Measurements from ENCODE around the gene HBZ. TPM values are rescaled to one million over a fixed set of nuclear protein-coding genes. Genes with fewer than 3 reads are reported as not detected.
"Not testable (repeated sequence)": the region's sequence is repeated elsewhere in the genome, so short reads cannot be mapped to it uniquely, and the experiment has no call there.

HBZ gene
- total and polyA plus RNA-seq, 3 donors from 2014 or later = 1.1 to 9.0 (median 3.7) TPM

GRCh38 chr16:149024-149660 is 3.3 kb upstream of the HBZ start:
- WGBS, 2 donors = 57 to 67% methylated on average over 9 of the region's 9 CpGs
- no peak overlapping the region for H3K4me3 ChIP-seq
- H3K27ac ChIP-seq = no peak overlapping the region
- TF ChIP-seq CTCF (IDR thresholded peaks at IDR 0.05) = no peak
- no peak for TF ChIP-seq POLR2A (IDR thresholded peaks at IDR 0.05)
- no peaks in the 10 kb centered on the region for H3K9me3 ChIP-seq
- H3K27me3 ChIP-seq = no peaks in the 10 kb centered on the region
- intact Hi-C loops (cut with DNase I; ENCODE audit: low total_unique reads) = no loop called here
- no peaks in the 10 kb centered on the region for H3K4me1 ChIP-seq
- no peaks in the 10 kb centered on the region for H3K36me3 ChIP-seq (ENCODE audit: low read depth, missing control alignments)
- no peak for DNase-seq

DNA sequence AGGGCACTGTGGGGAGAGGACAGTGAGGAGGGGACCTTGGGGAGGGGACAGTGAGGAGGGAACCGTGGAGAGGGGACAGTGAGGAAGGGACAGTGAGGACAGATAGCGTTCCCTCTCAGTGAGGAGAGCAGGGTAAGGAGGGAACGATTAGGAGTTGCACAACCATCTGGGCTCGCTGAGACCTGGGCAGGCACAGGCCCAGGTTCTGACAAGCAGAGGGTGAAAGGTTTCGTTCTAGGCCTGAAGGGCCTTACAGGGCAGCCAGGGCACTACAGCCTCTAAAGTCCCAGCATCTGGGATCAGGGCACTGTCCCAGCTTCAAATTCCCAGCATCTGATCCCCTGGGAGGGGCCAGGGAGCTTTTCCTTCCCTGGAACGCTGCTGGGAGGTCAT is 681 bp downstream of the HBZ start:
- H3K4me1 ChIP-seq; DNase-seq; H3K9me3 ChIP-seq; H3K27ac ChIP-seq; H3K36me3 ChIP-seq (ENCODE audit: low read depth, missing control alignments); H3K27me3 ChIP-seq; H3K4me3 ChIP-seq; intact Hi-C loops (cut with DNase I; ENCODE audit: low total_unique reads): not testable (repeated sequence)
- 41 to 54% methylated on average over 5 of the region's 6 CpGs for WGBS, 2 donors

DNA sequence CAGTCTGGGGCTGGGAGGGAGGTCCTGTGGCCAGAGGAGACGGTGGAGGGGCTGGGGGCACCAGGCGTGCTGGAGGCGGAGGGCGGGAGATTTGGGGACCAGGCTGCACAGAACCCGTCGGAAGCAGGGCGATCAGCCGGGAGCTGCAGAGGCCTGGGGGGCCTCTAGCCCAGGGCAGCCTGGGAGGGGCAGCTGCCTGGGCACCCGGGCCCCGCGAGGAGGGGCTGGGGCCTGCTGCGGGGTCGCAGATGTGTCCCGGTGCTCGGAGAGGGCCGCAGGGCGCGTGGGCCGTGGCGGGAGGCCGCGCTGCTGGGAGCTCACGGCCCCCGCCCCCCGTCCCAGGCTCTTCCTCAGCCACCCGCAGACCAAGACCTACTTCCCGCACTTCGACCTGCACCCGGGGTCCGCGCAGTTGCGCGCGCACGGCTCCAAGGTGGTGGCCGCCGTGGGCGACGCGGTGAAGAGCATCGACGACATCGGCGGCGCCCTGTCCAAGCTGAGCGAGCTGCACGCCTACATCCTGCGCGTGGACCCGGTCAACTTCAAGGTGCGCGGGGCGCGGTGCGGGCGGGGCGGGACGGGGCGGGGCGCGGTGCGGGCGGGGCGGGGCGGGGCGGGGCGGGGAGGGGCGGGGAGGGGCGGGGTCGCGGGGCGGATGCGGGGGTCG is 1.2 kb downstream of the HBZ start:
- H3K9me3 ChIP-seq; H3K4me1 ChIP-seq; intact Hi-C loops (cut with DNase I; ENCODE audit: low total_unique reads); H3K36me3 ChIP-seq (ENCODE audit: low read depth, missing control alignments); H3K27me3 ChIP-seq; H3K27ac ChIP-seq; H3K4me3 ChIP-seq; DNase-seq: not testable (repeated sequence)
- no CpG with 5 or more reads among the region's 74 CpGs for WGBS, 2 donors

GRCh38 chr16:154217-155030 is 2.0 kb downstream of the HBZ start:
- TF ChIP-seq POLR2A (IDR thresholded peaks at IDR 0.05) = no peak
- no peak for TF ChIP-seq CTCF (IDR thresholded peaks at IDR 0.05)
- peaks cover 5% of the 10 kb centered on the region for H3K4me1 ChIP-seq
- H3K4me3 ChIP-seq = peak overlapping the region; percentile 36 to 51
- no peaks in the 10 kb centered on the region for H3K27me3 ChIP-seq
- no peak overlapping the region for H3K27ac ChIP-seq
- DNase-seq = no peak
- H3K9me3 ChIP-seq = no peaks in the 10 kb centered on the region
- 2 to 3% methylated on average over 25 to 32 of the region's 59 CpGs for WGBS, 2 donors
- intact Hi-C loops (cut with DNase I; ENCODE audit: low total_unique reads) = no loop called here
- no peaks in the 10 kb centered on the region for H3K36me3 ChIP-seq (ENCODE audit: low read depth, missing control alignments)

- Histone ChIP-seq H3K4me3 (peak overlapping the region in 1 of 2 donors; percentile 51), H3K4me1 (peaks cover 5% of the 10 kb centered on the region), H3K27ac (no peak overlapping the region), H3K9me3 (no peaks in the 10 kb centered on the region), H3K27me3 (no peaks in the 10 kb centered on the region), H3K36me3 (ENCODE audit: low read depth, missing control alignments) (no peaks in the 10 kb centered on the region)
- WGBS, 2 donors = 45 to 57% methylated on average over 7 of the region's 7 CpGs
- intact Hi-C loops (cut with DNase I; ENCODE audit: low total_unique reads) = no loop called here
- TF ChIP-seq POLR2A (IDR thresholded peaks at IDR 0.05) (no peak), CTCF (IDR thresholded peaks at IDR 0.05) (no peak)
- DNase-seq = no peak
These were observed 2.6 kb downstream of the HBZ start for GRCh38 chr16:155031-155398.
